DMS 273 treated with DMSO at 0.1 percent for 48 hours (cell line): ENCODE data around the gene RIPOR2.
A peak's percentile ranks its signal among the peaks of the same experiment; 100 is the strongest.

ENCODE experiments used
- DNase-seq: peaks from one replicate; lab custom pipeline; 2025; lab: John Stamatoyannopoulos, UW

RIPOR2 gene

DNA sequence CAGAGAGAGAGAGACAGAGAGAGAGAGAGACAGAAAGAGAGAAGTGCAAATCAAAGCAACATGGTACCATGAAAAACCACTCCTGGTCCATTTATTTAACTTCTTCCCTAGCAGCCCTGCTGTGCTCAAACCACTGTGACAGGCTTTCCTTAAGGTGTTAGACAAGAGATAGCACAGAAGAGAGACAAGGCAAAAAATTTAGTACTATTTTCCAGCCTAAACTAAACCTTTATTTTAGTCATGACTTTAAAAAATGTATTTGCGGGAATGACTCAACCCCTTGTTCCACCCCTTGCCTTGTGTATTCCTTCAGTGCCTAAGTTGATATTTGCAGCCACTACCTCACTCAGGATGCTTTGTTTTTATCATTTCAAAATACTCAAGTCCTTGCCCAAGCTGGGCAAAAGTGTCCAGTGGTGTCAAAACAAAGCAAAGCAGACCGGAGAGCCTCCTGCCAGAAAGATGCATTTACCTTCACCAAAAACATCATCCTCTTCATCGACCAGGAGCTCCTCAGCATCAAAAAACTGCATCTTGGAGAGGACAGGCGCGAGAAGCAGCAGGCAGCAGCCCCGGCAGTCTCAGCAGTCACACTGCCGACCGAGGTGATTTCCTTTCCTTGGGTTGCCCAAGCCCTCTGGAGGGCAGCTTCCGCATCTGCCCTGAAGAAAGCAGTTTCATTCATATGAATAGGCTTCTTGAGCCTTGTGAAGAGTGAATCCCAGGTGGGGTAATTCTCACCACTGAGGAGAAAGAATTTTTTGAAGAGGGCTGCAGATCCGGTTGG is at the start of gene RIPOR2:
RIPOR2 (minus strand) TSS at position 595 of the 787 bp plus-strand sequence; CDS start at position 533, 62 bp downstream.
- no peak for DNase-seq

GRCh38 chr6:24985323-24985722 is 49.6 kb upstream of the RIPOR2 start:
- DNase-seq: no peak

DNA sequence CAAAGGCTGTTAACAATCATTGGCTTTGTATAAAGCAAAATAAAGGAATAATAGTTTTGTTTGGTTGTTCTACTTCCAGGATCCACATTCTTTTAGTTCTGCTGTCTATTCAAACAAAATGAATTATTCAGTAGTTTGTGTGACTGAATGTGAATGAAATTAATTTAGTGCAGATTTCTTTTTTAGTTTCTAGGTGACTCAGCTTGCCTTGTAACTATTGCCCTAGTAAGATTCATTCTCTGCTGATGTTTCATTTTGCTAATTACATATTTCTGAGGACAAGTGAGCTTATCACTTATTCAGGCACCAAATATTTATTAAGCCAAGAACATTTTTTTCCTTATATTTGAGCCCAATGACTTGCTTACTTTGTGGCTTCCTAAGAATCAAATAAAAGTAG is 46.5 kb upstream of the RIPOR2 start:
- DNase-seq: no peak

DNA sequence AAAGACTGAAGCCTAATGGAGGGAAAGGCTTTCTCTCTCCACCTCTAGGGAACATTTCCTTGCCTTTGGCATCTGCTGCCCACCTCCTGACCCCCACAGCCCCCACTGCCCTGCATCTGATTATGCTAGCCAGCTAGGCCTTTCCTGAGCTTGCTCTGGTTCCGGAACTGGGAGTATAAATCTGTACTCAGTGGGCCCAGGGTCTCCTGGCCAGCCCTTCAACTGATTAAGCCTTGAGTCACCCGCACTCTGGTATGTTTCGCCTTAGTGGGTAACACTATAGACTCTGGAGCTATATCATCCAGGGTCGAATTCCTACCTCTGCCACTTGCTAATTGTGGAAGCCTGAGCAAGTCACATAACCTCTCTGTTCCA is 45.6 kb upstream of the RIPOR2 start:
- DNase-seq: no peak

GRCh38 chr6:24980507-24981385 is 45.0 kb upstream of the RIPOR2 start:
- DNase-seq: no peak

DNA sequence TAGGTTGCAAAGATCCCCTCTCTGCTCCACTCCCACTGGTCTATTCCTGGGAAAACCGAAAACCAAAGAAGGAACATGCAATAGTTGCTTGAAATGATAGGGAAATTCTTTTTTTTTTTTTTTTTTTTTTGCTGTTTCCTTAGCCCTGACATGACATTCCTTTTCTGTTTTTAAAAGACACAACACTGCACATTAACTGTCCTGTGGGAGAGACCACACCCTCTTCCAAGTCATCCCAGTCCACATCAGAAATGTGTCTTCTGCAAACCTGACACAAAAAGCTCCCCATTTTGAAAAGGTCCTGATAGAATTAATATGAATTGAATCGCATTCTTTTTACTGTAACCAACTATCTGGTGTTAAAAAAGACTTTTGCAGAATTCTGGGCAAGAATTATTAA is 43.4 kb upstream of the RIPOR2 start:
- no peak for DNase-seq

GRCh38 chr6:24974182-24975171 is 38.7 kb upstream of the RIPOR2 start:
- no peak for DNase-seq

DNA sequence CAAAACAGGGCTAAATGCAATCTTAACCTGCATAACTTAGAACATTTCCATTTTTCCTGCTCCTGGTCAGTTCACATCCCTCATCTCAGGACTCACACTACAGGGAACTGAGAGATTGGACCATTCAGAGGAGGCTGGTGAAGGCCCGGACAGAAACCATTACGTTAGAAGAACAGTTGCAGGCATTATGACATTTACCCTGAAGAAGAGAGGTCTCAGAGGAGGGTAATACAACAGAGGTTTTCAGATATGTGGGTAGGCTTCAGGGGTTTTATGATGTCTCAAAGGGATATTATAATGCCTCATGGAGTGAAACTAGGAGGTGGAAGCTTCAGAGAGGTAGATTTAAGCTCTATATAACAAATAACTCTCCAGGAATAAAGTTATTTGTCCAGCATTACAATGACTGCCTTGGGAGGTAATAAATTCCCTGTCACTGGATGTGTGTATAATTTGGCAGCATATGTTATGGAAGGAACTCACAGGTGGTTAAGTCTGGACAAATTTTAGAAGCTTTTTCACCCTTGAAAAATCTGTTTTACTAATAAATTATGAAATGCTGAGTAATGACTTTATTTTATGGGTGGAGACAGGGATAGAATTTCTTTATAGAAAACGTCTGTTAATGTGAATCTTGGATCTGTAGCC is 36.7 kb upstream of the RIPOR2 start:
- DNase-seq: no peak

GRCh38 chr6:24971067-24971466 is 35.3 kb upstream of the RIPOR2 start:
- no peak for DNase-seq

GRCh38 chr6:24969343-24969860 is 33.6 kb upstream of the RIPOR2 start:
- DNase-seq: no peak

GRCh38 chr6:24968783-24969182 is 33.0 kb upstream of the RIPOR2 start:
- DNase-seq: no peak

GRCh38 chr6:24967211-24967610 is 31.5 kb upstream of the RIPOR2 start:
- peak; percentile 39 for DNase-seq

GRCh38 chr6:24966381-24966780 is 30.6 kb upstream of the RIPOR2 start:
- peak; percentile 11 for DNase-seq

- no peak for DNase-seq
Measured at GRCh38 chr6:24963887-24964570, 28.3 kb upstream of the RIPOR2 start.

- DNase-seq: no peak
Measured at GRCh38 chr6:24963339-24963738, 27.6 kb upstream of the RIPOR2 start.

- no peak for DNase-seq
Measured at GRCh38 chr6:24961852-24962251, 26.1 kb upstream of the RIPOR2 start.

- DNase-seq: no peak
Measured at GRCh38 chr6:24960991-24961475, 25.3 kb upstream of the RIPOR2 start.

- no peak for DNase-seq
Measured at GRCh38 chr6:24959319-24959718, 23.6 kb upstream of the RIPOR2 start.

GRCh38 chr6:24957199-24957598 is 21.4 kb upstream of the RIPOR2 start:
- no peak for DNase-seq

GRCh38 chr6:24953726-24954125 is 18.0 kb upstream of the RIPOR2 start:
- DNase-seq: no peak
